K562 (cell line): ENCODE data around the gene DPY30. TPM values are rescaled to one million over a fixed set of nuclear protein-coding genes. Genes with fewer than 3 reads are reported as not detected.

ENCODE experiments used
- ADNP ChIP-seq: fragments of 200-800 bp; sonication (Bioruptor generic); IDR thresholded peaks from 2 replicates; pipeline ENCODE4 v1.6.1; 2016; ENCODE audit warnings: missing genetic modification characterization, missing compliant biosample characterization
- ATF3 ChIP-seq, 2 experiments: fragments of 450-650 bp in 1 of 2; sonication (generic) in 1 of 2; formaldehyde crosslinking in 1 of 2; IDR thresholded peaks in 1 of 2; conservative IDR thresholded peaks in 1 of 2; 2 replicates each; pipeline versions ENCODE4 v1.6.1 to v1.8.1; 2016 to 2023; ENCODE audit warnings: mild to moderate bottlenecking in 2 of 2, moderate library complexity in 2 of 2, inconsistent platforms in 1 of 2, missing genetic modification reagents in 1 of 2
- BACH1 ChIP-seq: fragments of 200-800 bp; sonication (Bioruptor generic); IDR thresholded peaks from 2 replicates; pipeline ENCODE4 v1.6.1; 2016; ENCODE audit warnings: missing genetic modification characterization, missing compliant biosample characterization
- BMI1 ChIP-seq: fragments of 150-350 bp; IDR thresholded peaks from 2 replicates; pipeline ENCODE4 v1.6.1; 2014; ENCODE audit warnings: low read length
- BRCA1 ChIP-seq, 2 experiments: fragments of 450-650 bp in 1 of 2; sonication (generic) in 1 of 2; formaldehyde crosslinking in 1 of 2; IDR thresholded peaks; 2 replicates each; pipeline versions ENCODE4 v1.5.0 to v1.6.1; 2017 to 2020; ENCODE audit warnings: mild to moderate bottlenecking in 1 of 2, missing genetic modification reagents in 1 of 2
- DPF2 ChIP-seq: fragments of 450-650 bp; IDR thresholded peaks from 2 replicates; pipeline ENCODE4 v1.6.1; 2016
- EHMT2 ChIP-seq: fragments of 450-650 bp; IDR thresholded peaks from 2 replicates; pipeline ENCODE4 v1.6.1; 2018; ENCODE audit warnings: antibody characterized with exemption
- GATA2 ChIP-seq: sonication (generic); formaldehyde crosslinking; IDR thresholded peaks from 2 replicates; pipeline ENCODE4 v1.4.0; 2020; ENCODE audit warnings: mild to moderate bottlenecking, missing genetic modification reagents
- GTF3C2 ChIP-seq: IDR thresholded peaks from 3 replicates; pipeline ENCODE4 v1.6.1; 2011; ENCODE audit warnings: borderline replicate concordance, mild to moderate bottlenecking, moderate library complexity; ENCODE audit not compliant: insufficient read length; ENCODE audit errors: extremely low read depth
- MAFF ChIP-seq: IDR thresholded peaks from 2 replicates; pipeline ENCODE4 v1.6.1; 2012; ENCODE audit warnings: low read length, improper control_type of control experiment
- PHF8 ChIP-seq: fragments of 200-600 bp; sonication (generic); IDR thresholded peaks from 2 replicates; pipeline ENCODE4 v1.6.1; 2012; ENCODE audit warnings: mixed run types, mild to moderate bottlenecking, inconsistent platforms, low read length, moderate library complexity, borderline replicate concordance
- POLR2H ChIP-seq: IDR thresholded peaks from 2 replicates; pipeline ENCODE4 v1.6.1; 2016; ENCODE audit warnings: missing genetic modification characterization, low read depth, mild to moderate bottlenecking, control low read depth, missing compliant biosample characterization, moderate library complexity
- RBM22 ChIP-seq: fragments of 200-400 bp; formaldehyde crosslinking; IDR thresholded peaks from 2 replicates; pipeline ENCODE4 v1.6.1; 2018; ENCODE audit warnings: low read length, low read depth; ENCODE audit not compliant: poor library complexity, severe bottlenecking
- ZNF518B ChIP-seq: fragments of 250-450 bp; sonication (Bioruptor Pico); IDR thresholded peaks from 2 replicates; pipeline ENCODE4 v1.5.0; 2021; ENCODE audit warnings: mild to moderate bottlenecking, moderate library complexity
- polyA plus RNA-seq, 8 experiments: library from polyadenylated mRNA; depleted of rRNA in 4 of 8; stranded (reverse) in 5 of 8; unstranded in 3 of 8; fragments of >200 nt; fragmentation: Nextera tagmentation in 2 of 8; fragmentation: Illumina TruSeq in 1 of 8; extraction: Ambion mirVana in 2 of 8; extraction: Trizol in 1 of 8; gene quantifications; 2 replicates each; pipeline versions ENCODE4 v1.2.1 to v1.2.3, GENCODE V29; 2011 to 2014; ENCODE audit warnings: inconsistent platforms in 1 of 8, missing spikeins in 1 of 8
- total RNA-seq, 7 experiments: library from RNA; depleted of rRNA in 6 of 7; stranded (reverse); fragments of >200 nt in 6 of 7; fragmentation: Illumina TruSeq in 2 of 7; extraction: Trizol in 2 of 7; gene quantifications; 2 replicates each; pipeline versions ENCODE4 v1.2.1 to v1.2.3, GENCODE V29; 2011 to 2021; ENCODE audit warnings: low replicate concordance in 1 of 7
- TF ChIP-seq, protein P1 (sequence below): IDR thresholded peaks from 2 replicates; pipeline ENCODE4 v1.6.1; 2011; ENCODE audit not compliant: insufficient read length; ENCODE audit errors: extremely low read depth
- TF ChIP-seq, protein P2 (sequence below): fragments of 450-650 bp; IDR thresholded peaks from 2 replicates; pipeline ENCODE4 v1.6.1; 2018; ENCODE audit warnings: mild to moderate bottlenecking, low read depth; ENCODE audit not compliant: partially characterized antibody

The DPY30 gene
- total and polyA plus RNA-seq, 9 of the 15 experiments (the other 6 are each of a cell fraction or from before 2014, with no cell fraction given): 64.6 to 402 (median 116) TPM

DNA sequence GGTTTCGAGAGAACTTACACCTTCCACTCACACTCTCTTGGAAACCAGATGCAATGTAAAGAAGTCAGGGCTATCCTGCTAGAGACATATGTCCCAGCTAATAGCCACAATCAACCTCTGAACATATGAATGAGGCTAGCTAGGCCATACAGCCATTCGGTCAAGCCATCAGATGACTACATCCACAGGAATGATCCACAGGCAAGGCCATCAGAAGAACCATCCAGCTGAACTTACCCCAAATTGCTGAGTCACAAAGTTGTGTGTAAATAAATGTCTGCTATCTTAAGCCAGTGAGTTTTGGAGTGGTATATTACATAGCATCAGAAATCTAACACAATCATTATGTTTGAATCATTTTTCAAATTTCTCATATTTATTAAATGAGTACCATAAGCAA, 18.5 kb upstream of the DPY30 start (continued):
- TF ChIP-seq ATF3 (IDR thresholded peaks at IDR 0.05): no peak; the same call in 1 of the 2 replicates
- no peak for TF ChIP-seq ATF3 (CRISPR knock-in tag; conservative IDR thresholded peaks at IDR 0.05)
- no peak for TF ChIP-seq BRCA1 (IDR thresholded peaks at IDR 0.05)
- no peak for TF ChIP-seq BRCA1 (CRISPR knock-in tag; IDR thresholded peaks at IDR 0.05)
- peak; percentile 92; the same call in 1 of the 2 replicates for TF ChIP-seq BACH1
- no peak for TF ChIP-seq RBM22
- no peak for TF ChIP-seq PHF8
- TF ChIP-seq MAFF: peak; percentile 91
- peak; percentile 66; the same call in 1 of the 2 replicates for TF ChIP-seq EHMT2
- no peak for TF ChIP-seq BMI1
- no peak for TF ChIP-seq POLR2H (tag)
- no peak for TF ChIP-seq GTF3C2
- TF ChIP-seq ADNP (tag): no peak
- no peak for TF ChIP-seq ZNF518B
- TF ChIP-seq DPF2: peak; percentile 81
- TF ChIP-seq, protein P1, sequence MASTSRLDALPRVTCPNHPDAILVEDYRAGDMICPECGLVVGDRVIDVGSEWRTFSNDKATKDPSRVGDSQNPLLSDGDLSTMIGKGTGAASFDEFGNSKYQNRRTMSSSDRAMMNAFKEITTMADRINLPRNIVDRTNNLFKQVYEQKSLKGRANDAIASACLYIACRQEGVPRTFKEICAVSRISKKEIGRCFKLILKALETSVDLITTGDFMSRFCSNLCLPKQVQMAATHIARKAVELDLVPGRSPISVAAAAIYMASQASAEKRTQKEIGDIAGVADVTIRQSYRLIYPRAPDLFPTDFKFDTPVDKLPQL: no peak
- TF ChIP-seq, protein P2, sequence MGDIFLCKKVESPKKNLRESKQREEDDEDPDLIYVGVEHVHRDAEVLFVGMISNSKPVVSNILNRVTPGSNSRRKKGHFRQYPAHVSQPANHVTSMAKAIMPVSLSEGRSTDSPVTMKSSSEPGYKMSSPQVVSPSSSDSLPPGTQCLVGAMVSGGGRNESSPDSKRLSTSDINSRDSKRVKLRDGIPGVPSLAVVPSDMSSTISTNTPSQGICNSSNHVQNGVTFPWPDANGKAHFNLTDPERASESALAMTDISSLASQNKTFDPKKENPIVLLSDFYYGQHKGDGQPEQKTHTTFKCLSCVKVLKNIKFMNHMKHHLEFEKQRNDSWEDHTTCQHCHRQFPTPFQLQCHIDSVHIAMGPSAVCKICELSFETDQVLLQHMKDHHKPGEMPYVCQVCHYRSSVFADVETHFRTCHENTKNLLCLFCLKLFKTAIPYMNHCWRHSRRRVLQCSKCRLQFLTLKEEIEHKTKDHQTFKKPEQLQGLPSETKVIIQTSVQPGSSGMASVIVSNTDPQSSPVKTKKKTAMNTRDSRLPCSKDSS: no peak
- TF ChIP-seq GATA2 (CRISPR knock-in tag): no peak
